CD4-positive, alpha-beta T cell treated with Interleukin-2 at 100 ng/mL for 4 hours (primary cell): ENCODE data around the gene RNF213.
"Not testable (repeated sequence)": the region's sequence is repeated elsewhere in the genome, so short reads cannot be mapped to it uniquely, and the experiment has no call there.

Experiments
- DNase-seq: peaks from one replicate; pipeline ENCODE4 v3.0.0-alpha.2; 2020; ENCODE audit warnings: low spot score

The RNF213 gene

GRCh38 chr17:80224683-80225082 is 36.0 kb upstream of the RNF213 start:
- DNase-seq: no peak

GRCh38 chr17:80225230-80225629 is 35.4 kb upstream of the RNF213 start:
- no peak for DNase-seq

- no peak for DNase-seq
Observed at GRCh38 chr17:80227156-80227555, 33.5 kb upstream of the RNF213 start.

GRCh38 chr17:80227666-80228065 is 33.0 kb upstream of the RNF213 start:
- no peak for DNase-seq

GRCh38 chr17:80228477-80228876 is 32.2 kb upstream of the RNF213 start:
- no peak for DNase-seq

GRCh38 chr17:80229011-80229410 is 31.6 kb upstream of the RNF213 start:
- DNase-seq: no peak

GRCh38 chr17:80232438-80232837 is 28.2 kb upstream of the RNF213 start:
- no peak for DNase-seq

- DNase-seq: no peak
Observed at GRCh38 chr17:80233202-80233601, 27.4 kb upstream of the RNF213 start.

GRCh38 chr17:80236911-80237310 is 23.7 kb upstream of the RNF213 start:
- DNase-seq: no peak

- no peak for DNase-seq
Observed at GRCh38 chr17:80237386-80237785, 23.3 kb upstream of the RNF213 start.

GRCh38 chr17:80242505-80242904 is 18.1 kb upstream of the RNF213 start:
- no peak for DNase-seq

- no peak for DNase-seq
Observed at GRCh38 chr17:80243526-80244433, 16.9 kb upstream of the RNF213 start.

GRCh38 chr17:80244448-80244847 is 16.2 kb upstream of the RNF213 start:
- not testable (repeated sequence) for DNase-seq

- DNase-seq: no peak
Observed at GRCh38 chr17:80244871-80245509, 15.7 kb upstream of the RNF213 start.

- no peak for DNase-seq
Observed at GRCh38 chr17:80245566-80246265, 14.9 kb upstream of the RNF213 start.

- no peak for DNase-seq
Observed at GRCh38 chr17:80246266-80246681, 14.4 kb upstream of the RNF213 start.

GRCh38 chr17:80246726-80247125 is 13.9 kb upstream of the RNF213 start:
- DNase-seq: no peak

- no peak for DNase-seq
Observed at GRCh38 chr17:80247561-80247960, 13.1 kb upstream of the RNF213 start.

GRCh38 chr17:80248001-80248893 is 12.4 kb upstream of the RNF213 start:
- no peak for DNase-seq

GRCh38 chr17:80248894-80249710 is 11.6 kb upstream of the RNF213 start:
- DNase-seq: no peak

GRCh38 chr17:80251966-80252365 is 8.7 kb upstream of the RNF213 start:
- no peak for DNase-seq
